Dendritic cell treated with granulocyte-macrophage colony-stimulating factor and Interleukin-4, amounts not matched to agents 40 ng/mL and 50 ng/mL, for 4 days (primary cell): Measurements from ENCODE around the gene SPATA45.

Experiments
- H3K27ac Mint-ChIP-seq: one replicate; pipeline ENCODE4 v1.8.0; 2022; ENCODE audit warnings: mild to moderate bottlenecking, mixed read lengths
- H3K27me3 Mint-ChIP-seq: one replicate; pipeline ENCODE4 v1.8.0; 2022; ENCODE audit warnings: mild to moderate bottlenecking, mixed read lengths
- H3K36me3 Mint-ChIP-seq: one replicate; pipeline ENCODE4 v1.8.0; 2022; ENCODE audit warnings: low read depth, mixed read lengths
- H3K4me1 Mint-ChIP-seq: one replicate; pipeline ENCODE4 v1.8.0; 2022; ENCODE audit warnings: low read depth, mixed read lengths
- H3K4me3 Mint-ChIP-seq: one replicate; pipeline ENCODE4 v1.8.0; 2022; ENCODE audit warnings: mild to moderate bottlenecking, moderate library complexity, mixed read lengths
- H3K9me3 Mint-ChIP-seq: one replicate; pipeline ENCODE4 v1.8.0; 2022; ENCODE audit warnings: mixed read lengths
- intact Hi-C: fragments of 100-400 bp; cut with micrococcal nuclease; formaldehyde crosslinking; loops from one replicate; pipeline ENCODE4 v1.15.0; 2022

The SPATA45 gene

GRCh38 chr1:212782422-212783154 is 64.9 kb downstream of the SPATA45 start:
- peaks cover 34% of the 10 kb centered on the region for H3K4me1 Mint-ChIP-seq
- H3K27ac Mint-ChIP-seq, result peak overlapping the region; percentile 83
- H3K4me3 Mint-ChIP-seq, result no peak overlapping the region
- H3K27me3 Mint-ChIP-seq, result no peaks in the 10 kb centered on the region
- intact Hi-C loops, result loop anchor here (1.0 to 5.0 kb wide), 4 partner anchors 34 to 326 kb away; no protein-coding TSS in a partner anchor
- peaks cover 69% of the 10 kb centered on the region for H3K36me3 Mint-ChIP-seq
- H3K9me3 Mint-ChIP-seq, result no peaks in the 10 kb centered on the region

DNA sequence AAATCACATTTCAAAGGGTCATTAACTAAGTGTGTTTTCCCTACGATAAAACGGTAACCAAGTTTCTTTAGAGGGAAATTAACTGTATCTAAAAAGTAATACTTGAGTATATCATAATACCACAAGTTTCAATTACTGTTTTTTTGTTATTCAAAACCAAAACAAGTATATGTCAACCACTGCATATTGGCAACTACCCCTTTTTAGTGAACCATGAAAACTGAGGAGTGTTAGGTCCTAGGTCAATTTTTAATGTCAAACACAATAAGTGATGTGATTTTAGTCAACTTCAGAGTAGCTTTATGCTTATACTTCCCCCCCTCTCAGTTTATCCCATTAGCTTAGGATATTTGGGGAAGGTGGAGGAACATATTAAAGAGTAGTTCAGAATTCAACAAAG is 66.2 kb downstream of the SPATA45 start:
- intact Hi-C loops, result loop anchor here (5.0 kb wide), 1 partner anchor 304 kb away; no protein-coding TSS in a partner anchor
- Mint-ChIP-seq H3K4me3 (no peak overlapping the region), H3K9me3 (no peaks in the 10 kb centered on the region)

GRCh38 chr1:212780759-212781158 is 66.7 kb downstream of the SPATA45 start:
- peaks cover 48% of the 10 kb centered on the region for H3K4me1 Mint-ChIP-seq
- no peak overlapping the region for H3K27ac Mint-ChIP-seq
- no peaks in the 10 kb centered on the region for H3K27me3 Mint-ChIP-seq
- intact Hi-C loops, result loop anchor here (5.0 kb wide), 1 partner anchor 303 kb away; no protein-coding TSS in a partner anchor
- no peak overlapping the region for H3K4me3 Mint-ChIP-seq
- H3K36me3 Mint-ChIP-seq, result peaks cover 60% of the 10 kb centered on the region
- H3K9me3 Mint-ChIP-seq, result no peaks in the 10 kb centered on the region

More for the DNA sequence above, 66.2 kb downstream of the SPATA45 start:
- H3K4me1 Mint-ChIP-seq, result peaks cover 47% of the 10 kb centered on the region
- H3K36me3 Mint-ChIP-seq, result peaks cover 65% of the 10 kb centered on the region
- H3K27me3 Mint-ChIP-seq, result no peaks in the 10 kb centered on the region
- H3K27ac Mint-ChIP-seq, result no peak overlapping the region
